ENCODE results near the gene HOTAIR. TPM values are rescaled to one million over a fixed set of nuclear protein-coding genes. Genes with fewer than 3 reads are reported as not detected.

The HOTAIR gene
- polyA plus RNA-seq, 1 experiment = 11.4 TPM

DNA sequence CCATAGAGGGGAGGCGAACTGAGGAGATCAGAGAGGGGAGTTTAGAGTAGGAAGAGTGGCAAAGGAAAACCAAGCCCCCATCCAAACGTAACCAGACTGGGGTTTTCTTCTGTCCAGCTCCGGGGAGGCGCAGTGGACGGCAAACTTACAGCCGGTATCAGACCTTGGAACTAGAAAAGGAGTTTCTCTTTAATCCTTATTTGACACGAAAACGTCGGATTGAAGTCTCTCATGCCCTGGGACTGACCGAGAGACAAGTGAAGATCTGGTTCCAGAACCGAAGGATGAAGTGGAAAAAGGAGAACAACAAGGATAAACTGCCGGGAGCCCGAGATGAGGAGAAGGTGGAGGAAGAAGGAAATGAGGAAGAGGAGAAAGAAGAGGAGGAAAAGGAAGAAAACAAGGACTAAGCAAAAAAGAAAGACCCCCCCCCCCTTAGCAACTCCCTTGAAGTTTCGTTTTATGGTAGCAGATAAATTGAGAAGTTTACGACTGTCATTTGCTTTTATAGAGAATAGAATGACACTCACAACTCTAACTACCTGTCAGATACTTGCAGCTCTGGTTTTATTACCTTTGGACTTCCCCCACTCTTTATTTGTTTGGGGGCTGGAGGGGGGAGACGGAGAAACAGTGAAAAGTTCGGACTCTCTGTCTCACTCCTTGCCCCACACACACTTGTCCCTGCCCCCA, 36.4 kb upstream of the HOTAIR start:
- POLR2A ChIA-PET = no interaction called here
- DNase-seq (ENCODE audit: low read depth) = no peak

DNA sequence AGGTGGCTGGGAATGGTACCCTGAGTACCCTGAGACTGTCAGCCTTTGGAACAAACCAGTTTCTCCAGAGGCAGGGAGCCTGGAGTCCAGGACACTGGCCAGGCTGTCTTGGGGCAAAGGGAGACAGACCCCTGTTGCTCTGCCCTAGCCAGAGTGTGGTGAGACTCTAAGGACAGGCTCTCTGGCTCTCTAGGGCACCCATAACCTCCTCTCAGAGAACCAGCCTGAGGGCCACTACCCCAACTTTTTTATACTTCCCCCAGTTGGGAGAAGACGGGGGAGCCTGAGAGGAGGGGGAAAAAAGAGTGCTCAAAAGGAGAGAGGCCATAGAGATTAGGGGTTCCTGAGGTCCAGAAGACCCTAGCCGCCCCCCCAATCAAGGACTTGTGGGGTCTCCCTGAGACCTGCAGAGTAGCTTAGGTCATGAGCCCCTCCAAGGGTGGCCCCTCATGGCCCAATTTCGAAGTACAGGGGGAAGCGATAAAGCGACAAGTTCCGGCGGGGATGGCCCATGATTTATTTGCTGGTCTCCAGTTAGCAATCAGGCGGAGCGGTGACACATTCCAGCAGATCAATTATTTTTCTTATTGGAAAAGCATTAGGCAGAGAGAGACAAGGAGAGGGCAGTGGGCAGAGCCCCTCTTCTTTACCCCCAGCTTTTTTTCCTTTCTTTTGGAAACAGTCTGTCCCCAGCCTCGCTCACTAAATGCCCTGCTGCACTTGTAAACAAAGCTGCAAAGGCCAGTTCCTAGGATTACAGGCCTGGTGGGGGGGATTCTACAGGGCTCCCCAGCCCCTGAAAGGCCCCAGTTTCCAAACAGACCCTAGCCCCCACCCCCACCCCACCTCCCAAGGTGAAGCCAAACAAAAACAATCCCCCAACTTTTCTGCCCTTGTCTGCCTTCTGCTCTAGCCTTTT, 35.6 kb upstream of the HOTAIR start:
- H3K27me3 ChIP-seq (ENCODE audit: control insufficient read depth, insufficient read depth, low read length) = peaks cover 22% of the 10 kb centered on the region
- no peak overlapping the region for H3K4me3 ChIP-seq (ENCODE audit: low read depth, low read length)
- TF ChIP-seq, protein P1, sequence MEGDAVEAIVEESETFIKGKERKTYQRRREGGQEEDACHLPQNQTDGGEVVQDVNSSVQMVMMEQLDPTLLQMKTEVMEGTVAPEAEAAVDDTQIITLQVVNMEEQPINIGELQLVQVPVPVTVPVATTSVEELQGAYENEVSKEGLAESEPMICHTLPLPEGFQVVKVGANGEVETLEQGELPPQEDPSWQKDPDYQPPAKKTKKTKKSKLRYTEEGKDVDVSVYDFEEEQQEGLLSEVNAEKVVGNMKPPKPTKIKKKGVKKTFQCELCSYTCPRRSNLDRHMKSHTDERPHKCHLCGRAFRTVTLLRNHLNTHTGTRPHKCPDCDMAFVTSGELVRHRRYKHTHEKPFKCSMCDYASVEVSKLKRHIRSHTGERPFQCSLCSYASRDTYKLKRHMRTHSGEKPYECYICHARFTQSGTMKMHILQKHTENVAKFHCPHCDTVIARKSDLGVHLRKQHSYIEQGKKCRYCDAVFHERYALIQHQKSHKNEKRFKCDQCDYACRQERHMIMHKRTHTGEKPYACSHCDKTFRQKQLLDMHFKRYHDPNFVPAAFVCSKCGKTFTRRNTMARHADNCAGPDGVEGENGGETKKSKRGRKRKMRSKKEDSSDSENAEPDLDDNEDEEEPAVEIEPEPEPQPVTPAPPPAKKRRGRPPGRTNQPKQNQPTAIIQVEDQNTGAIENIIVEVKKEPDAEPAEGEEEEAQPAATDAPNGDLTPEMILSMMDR (IDR thresholded peaks at IDR 0.05; ENCODE audit: insufficient read depth, low read depth, low read length) = no peak
- ChIA-PET CTCF (interaction anchor here (1.0 to 16.8 kb wide), 6 partner anchors 22 to 203 kb away, joined by 3 to 213 read pairs (median 13); partner anchors contain the start of gene HOXC5), POLR2A (no interaction called here)
- no peaks in the 10 kb centered on the region for H3K36me3 ChIP-seq (ENCODE audit: control insufficient read depth, insufficient read depth, low read length)
- no peak for DNase-seq (ENCODE audit: low read depth)

More for the DNA sequence above, 36.4 kb upstream of the HOTAIR start:
- H3K36me3 ChIP-seq (ENCODE audit: control insufficient read depth, insufficient read depth, low read length) = no peaks in the 10 kb centered on the region
- TF ChIP-seq, protein P1 (IDR thresholded peaks at IDR 0.05; ENCODE audit: insufficient read depth, low read depth, low read length) = no peak
- CTCF ChIA-PET = interaction anchor here (1.0 to 16.8 kb wide), 4 partner anchors 22 to 197 kb away, joined by 3 to 213 read pairs (median 104); partner anchors contain the start of gene HOXC5
- peaks cover 27% of the 10 kb centered on the region for H3K27me3 ChIP-seq (ENCODE audit: control insufficient read depth, insufficient read depth, low read length)
- H3K4me3 ChIP-seq (ENCODE audit: low read depth, low read length) = no peak overlapping the region

DNA sequence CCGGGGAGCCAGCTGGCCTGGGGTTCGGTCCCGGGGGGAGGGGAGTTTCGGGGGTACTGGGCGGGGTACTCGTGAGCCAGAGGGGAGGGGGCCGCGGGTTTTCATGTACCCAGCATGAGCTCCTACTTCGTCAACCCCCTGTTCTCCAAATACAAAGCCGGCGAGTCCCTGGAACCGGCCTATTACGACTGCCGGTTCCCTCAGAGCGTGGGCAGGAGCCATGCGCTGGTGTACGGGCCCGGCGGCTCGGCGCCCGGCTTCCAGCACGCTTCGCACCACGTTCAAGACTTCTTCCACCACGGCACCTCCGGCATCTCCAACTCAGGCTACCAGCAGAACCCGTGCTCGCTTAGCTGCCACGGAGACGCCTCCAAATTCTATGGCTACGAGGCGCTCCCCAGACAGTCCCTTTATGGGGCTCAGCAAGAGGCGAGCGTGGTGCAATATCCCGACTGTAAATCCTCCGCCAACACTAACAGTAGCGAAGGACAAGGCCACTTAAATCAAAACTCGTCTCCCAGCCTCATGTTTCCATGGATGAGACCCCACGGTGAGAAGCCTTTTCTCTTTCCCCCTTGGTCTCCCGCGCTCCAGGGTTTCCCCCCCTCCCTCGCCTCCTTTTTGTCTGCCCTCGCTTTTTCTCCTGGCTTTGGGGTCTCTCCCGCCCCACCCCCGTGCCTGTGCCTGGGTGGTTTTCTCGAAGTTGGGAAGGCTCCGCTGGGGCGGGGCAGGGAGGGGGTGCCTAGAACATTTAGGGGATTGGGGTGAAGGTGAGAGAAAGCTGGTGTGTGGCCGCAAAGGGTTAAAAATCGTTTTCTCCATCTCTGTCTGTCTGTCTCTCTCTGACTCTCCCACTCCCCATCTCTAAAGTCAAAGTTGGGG, 34.7 kb upstream of the HOTAIR start:
- no peaks in the 10 kb centered on the region for H3K36me3 ChIP-seq (ENCODE audit: control insufficient read depth, insufficient read depth, low read length)
- H3K4me3 ChIP-seq (ENCODE audit: low read depth, low read length) = peak overlapping the region; percentile 38
- ChIA-PET POLR2A (interaction anchor here (0.6 to 1.1 kb wide), 4 partner anchors 8 to 196 kb away, joined by 3 to 9 read pairs (median 6); no protein-coding TSS in a partner anchor), CTCF (interaction anchor here (0.7 to 16.8 kb wide), 16 partner anchors 8 to 370 kb away, joined by 3 to 213 read pairs (median 7); partner anchors contain the start of genes HOXC10, HOXC5, HOXC6 and HOXC9)
- no peak for DNase-seq (ENCODE audit: low read depth)
- H3K27me3 ChIP-seq (ENCODE audit: control insufficient read depth, insufficient read depth, low read length) = peaks cover 22% of the 10 kb centered on the region
- TF ChIP-seq, protein P1 (IDR thresholded peaks at IDR 0.05; ENCODE audit: insufficient read depth, low read depth, low read length) = no peak

DNA sequence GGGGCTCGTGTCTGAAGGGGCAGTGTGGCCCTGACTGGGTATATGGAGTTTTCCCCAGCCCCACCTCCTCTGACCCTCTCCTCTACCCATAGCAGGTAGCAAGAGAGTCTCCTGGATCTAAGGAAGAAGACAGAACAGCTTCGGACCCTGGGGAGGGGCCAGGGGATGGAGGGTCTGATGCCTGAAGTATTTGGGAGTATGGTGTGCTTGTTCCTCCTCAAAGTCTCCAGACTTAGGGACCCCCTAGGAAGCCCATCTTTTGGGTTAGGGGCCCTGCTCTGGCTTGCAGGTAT, 33.5 kb upstream of the HOTAIR start:
- TF ChIP-seq, protein P1 (IDR thresholded peaks at IDR 0.05; ENCODE audit: insufficient read depth, low read depth, low read length) = no peak
- ChIA-PET POLR2A (interaction anchor here (1.1 kb wide), 1 partner anchor 183 kb away, joined by 8 read pairs; no protein-coding TSS in a partner anchor), CTCF (interaction anchor here (0.8 to 16.8 kb wide), 12 partner anchors 8 to 371 kb away, joined by 3 to 213 read pairs (median 17); partner anchors contain the start of genes HOXC10, HOXC5, HOXC6 and HOXC9)
- DNase-seq (ENCODE audit: low read depth) = no peak
- Histone ChIP-seq H3K27me3 (ENCODE audit: control insufficient read depth, insufficient read depth, low read length) (peaks cover 17% of the 10 kb centered on the region), H3K4me3 (ENCODE audit: low read depth, low read length) (no peak overlapping the region), H3K36me3 (ENCODE audit: control insufficient read depth, insufficient read depth, low read length) (no peaks in the 10 kb centered on the region)

All from BJ (cell line).